ENCODE measurements around the gene CREB3L2.

DNA sequence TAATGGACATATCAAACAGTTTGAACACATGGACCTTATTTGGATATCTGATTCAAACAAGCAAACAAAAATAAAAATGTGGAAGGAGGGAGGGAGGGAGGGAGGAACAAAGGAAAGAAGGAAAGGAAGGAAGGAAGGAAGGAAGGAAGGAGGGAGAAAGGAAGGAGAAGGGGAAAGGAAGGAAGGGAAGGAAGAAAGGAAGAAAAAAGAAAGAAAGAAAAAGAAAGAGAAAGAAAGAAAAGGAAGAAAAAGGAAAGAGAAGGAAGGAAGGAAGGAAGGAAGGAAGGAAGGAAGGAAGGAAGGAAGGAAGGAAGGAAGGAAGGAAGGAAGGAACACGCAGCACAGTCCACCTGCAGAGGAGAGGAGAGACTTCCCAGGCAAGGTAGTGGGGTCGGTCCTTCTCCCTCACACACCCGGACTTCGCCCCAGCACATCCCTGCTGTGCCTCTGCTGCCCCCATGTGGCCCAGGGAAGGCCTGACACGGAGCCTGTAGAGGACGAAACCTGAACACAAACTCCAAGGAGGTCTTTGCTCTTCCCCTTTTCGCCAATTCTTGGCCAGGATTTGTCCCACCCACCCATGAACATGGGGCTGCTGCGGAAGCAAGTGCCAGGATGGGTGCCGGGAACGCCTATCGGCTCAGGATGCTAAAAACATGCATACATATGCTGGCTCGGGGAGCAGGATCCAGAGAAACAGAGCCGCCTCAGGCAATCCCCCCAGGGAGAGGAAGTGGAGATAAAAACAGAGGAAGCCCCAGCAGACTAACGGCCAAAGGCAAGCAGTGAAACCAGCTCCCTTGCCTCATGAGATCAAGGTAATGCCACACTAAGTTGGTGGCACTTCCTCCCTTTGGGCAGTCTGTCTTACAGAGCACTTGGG is 102.8 kb downstream of the CREB3L2 start:
- TF ChIP-seq, protein P1, sequence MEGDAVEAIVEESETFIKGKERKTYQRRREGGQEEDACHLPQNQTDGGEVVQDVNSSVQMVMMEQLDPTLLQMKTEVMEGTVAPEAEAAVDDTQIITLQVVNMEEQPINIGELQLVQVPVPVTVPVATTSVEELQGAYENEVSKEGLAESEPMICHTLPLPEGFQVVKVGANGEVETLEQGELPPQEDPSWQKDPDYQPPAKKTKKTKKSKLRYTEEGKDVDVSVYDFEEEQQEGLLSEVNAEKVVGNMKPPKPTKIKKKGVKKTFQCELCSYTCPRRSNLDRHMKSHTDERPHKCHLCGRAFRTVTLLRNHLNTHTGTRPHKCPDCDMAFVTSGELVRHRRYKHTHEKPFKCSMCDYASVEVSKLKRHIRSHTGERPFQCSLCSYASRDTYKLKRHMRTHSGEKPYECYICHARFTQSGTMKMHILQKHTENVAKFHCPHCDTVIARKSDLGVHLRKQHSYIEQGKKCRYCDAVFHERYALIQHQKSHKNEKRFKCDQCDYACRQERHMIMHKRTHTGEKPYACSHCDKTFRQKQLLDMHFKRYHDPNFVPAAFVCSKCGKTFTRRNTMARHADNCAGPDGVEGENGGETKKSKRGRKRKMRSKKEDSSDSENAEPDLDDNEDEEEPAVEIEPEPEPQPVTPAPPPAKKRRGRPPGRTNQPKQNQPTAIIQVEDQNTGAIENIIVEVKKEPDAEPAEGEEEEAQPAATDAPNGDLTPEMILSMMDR (conservative IDR thresholded peaks at IDR 0.05; ENCODE audit: low read length): peak; percentile 88
- TF ChIP-seq EZH2phosphoT487 (IDR thresholded peaks at IDR 0.05; ENCODE audit: borderline replicate concordance, low read depth, low read length): no peak

All from OCI-LY7 (cell line).